Psoas muscle (tissue), 8 donors: ENCODE data around the gene C5AR2. TPM values are rescaled to one million over a fixed set of nuclear protein-coding genes. Genes with fewer than 3 reads are reported as not detected.
A peak's percentile ranks its signal among the peaks of the same experiment; 100 is the strongest.
"Not testable (repeated sequence)": the region's sequence is repeated elsewhere in the genome, so short reads cannot be mapped to it uniquely, and the experiment has no call there.

Source experiments
- ATAC-seq, 4 donors: fragments of 200-7000 bp; cut with Tn5 transposase; one replicate each; pipeline ENCODE4 v1.9.1; 2020; ENCODE audit warnings: moderate library complexity in 3 of 4, mild to moderate bottlenecking in 2 of 4
- DNase-seq, 2 donors: peaks; one replicate each; pipeline ENCODE4 v3.0.0-alpha.2; 2020
- H3K27ac ChIP-seq: fragments of 200-600 bp; one replicate; pipeline ENCODE4 v1.8.0; 2022
- H3K27me3 ChIP-seq, 3 donors: fragments of 200-600 bp in 1 of 3; one replicate each; pipeline versions ENCODE4 v1.6.1 to v1.8.0; 2013 to 2022; ENCODE audit warnings: low read length in 2 of 3, mild to moderate bottlenecking in 2 of 3, moderate library complexity in 1 of 3; ENCODE audit not compliant: insufficient read depth in 3 of 3
- H3K36me3 ChIP-seq, 2 donors: fragments of 200-600 bp in 1 of 2; one replicate each; pipeline versions ENCODE4 v1.6.1 to v1.8.0; 2013 to 2022; ENCODE audit warnings: low read depth in 1 of 2, mild to moderate bottlenecking in 1 of 2, moderate library complexity in 1 of 2; ENCODE audit not compliant: insufficient read depth in 1 of 2
- H3K4me1 ChIP-seq: fragments of 200-600 bp; one replicate; pipeline ENCODE4 v1.8.0; 2022
- H3K4me3 ChIP-seq: fragments of 200-600 bp; one replicate; pipeline ENCODE4 v1.8.0; 2022; ENCODE audit warnings: mild to moderate bottlenecking
- H3K9me3 ChIP-seq: fragments of 200-600 bp; one replicate; pipeline ENCODE4 v1.8.0; 2022
- WGBS, 3 donors: extraction: QIAGEN DNeasy Blood & Tissue Kit; methylation state at CpG; one replicate each; pipeline versions ENCODE4 v1.1.6 to v1.1.7; 2013; 5-methylcytosine and 5-hydroxymethylcytosine counted together
- intact Hi-C, 2 donors: fragments of 100-400 bp; cut with DNase I; formaldehyde crosslinking; loops; one replicate each; pipeline versions ENCODE4 v1.11.0 to v1.14.2; 2022
- long read RNA-seq, 2 donors: library from polyadenylated mRNA; unstranded; transcript quantifications; one replicate each; pipeline ENCODE4 v2.0.0, GENCODE V29; 2021
- polyA plus RNA-seq, 3 donors: library from polyadenylated mRNA; stranded (reverse); fragments of 200-250 nt; gene quantifications; one replicate each; pipeline ENCODE4 v1.2.3, GENCODE V29; 2013
- total RNA-seq, 4 donors: library from RNA; stranded (reverse); fragmentation: NEBNext Ultra II Directional in 2 of 4; extraction: Animal tissue kit (Norgen Biotek cat#: 25700) in 2 of 4; gene quantifications; one replicate each; pipeline versions ENCODE4 v1.2.1 to v1.2.4, GENCODE V29; 2021 to 2023
- TF ChIP-seq, protein P1 (sequence below): fragments of 200-600 bp; IDR thresholded peaks from one replicate; pipeline ENCODE4 v1.8.0; 2022; ENCODE audit warnings: antibody characterized with exemption
- donor health status: healthy with polysubstance abuse.
- donor health status: DM: no; HTN: no; CAD: no; lungs with moderate emphysema.
- donor health status: Bipolar disorder and iron deficiency.
- donor health status: healthy.
- donor health status: DM: yes; HTN: yes; CAD: no.
- donor health status: DM: no; HTN: no; CAD: no.
- donor health status: DM: no; HTN: no; CAD: no.
- donor health status: DM: yes; HTN: yes; CAD: no.

C5AR2 gene
- total RNA-seq (under 1 TPM in 3 of 4 donors, not detected in 1; 0.27 to 0.43 (median 0.37) TPM), polyA plus RNA-seq (under 1 TPM in 2 of 3 donors, not detected in 1; 0.06 to 0.44 TPM)
- long read RNA-seq, donor 1, partial matches to known transcripts = 0 of 2 reads
- long read RNA-seq, donor 1, other reads (novel, unspliced or antisense) = 1 of 2 reads
- long read RNA-seq, donor 2 = 0 reads

DNA sequence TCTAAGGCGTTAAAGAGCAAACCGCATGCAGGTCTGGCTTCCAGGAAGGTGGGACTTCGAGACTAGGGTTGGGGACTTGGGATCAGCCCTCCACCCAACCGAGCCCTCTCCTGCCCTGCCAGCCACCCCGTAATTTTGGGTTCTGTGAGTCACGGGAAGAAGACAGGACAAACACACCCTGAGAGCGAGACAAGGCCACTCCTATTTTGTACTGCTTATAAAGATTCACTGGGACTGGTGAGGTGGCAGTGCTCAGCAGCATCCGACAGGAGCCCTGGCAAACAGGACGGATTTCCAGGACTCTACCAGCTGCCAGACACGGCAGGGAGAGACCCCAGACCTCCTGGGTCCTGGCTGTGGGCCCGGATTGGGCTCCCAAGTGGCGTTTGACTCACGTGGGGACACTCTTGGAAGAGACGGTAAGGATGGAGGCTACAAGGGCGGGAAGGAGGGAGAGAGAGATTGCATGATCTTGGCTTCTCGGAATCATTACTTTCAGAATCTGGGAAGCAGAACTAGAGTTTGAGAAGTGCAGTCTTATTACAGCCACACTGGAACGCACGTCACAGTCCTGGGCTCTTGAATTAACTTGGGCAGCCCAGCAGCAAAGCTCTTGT lies at the start of gene C5AR2:
Gene C5AR2, plus strand, starts transcription at position 245 of the 617 bp plus-strand sequence. CDS start 8,625 bp downstream, outside the sequence.
- Histone ChIP-seq H3K9me3 (no peaks in the 10 kb centered on the region), H3K4me3 (no peak within 1 kb of the TSS), H3K27me3 (peaks cover 0 to 24% (median 3%) of the 10 kb centered on the region in 3 donors), H3K4me1 (no peaks in the 10 kb centered on the region), H3K36me3 (no peaks in the 10 kb centered on the region), H3K27ac (no peak within 1 kb of the TSS)
- TF ChIP-seq, protein P1, sequence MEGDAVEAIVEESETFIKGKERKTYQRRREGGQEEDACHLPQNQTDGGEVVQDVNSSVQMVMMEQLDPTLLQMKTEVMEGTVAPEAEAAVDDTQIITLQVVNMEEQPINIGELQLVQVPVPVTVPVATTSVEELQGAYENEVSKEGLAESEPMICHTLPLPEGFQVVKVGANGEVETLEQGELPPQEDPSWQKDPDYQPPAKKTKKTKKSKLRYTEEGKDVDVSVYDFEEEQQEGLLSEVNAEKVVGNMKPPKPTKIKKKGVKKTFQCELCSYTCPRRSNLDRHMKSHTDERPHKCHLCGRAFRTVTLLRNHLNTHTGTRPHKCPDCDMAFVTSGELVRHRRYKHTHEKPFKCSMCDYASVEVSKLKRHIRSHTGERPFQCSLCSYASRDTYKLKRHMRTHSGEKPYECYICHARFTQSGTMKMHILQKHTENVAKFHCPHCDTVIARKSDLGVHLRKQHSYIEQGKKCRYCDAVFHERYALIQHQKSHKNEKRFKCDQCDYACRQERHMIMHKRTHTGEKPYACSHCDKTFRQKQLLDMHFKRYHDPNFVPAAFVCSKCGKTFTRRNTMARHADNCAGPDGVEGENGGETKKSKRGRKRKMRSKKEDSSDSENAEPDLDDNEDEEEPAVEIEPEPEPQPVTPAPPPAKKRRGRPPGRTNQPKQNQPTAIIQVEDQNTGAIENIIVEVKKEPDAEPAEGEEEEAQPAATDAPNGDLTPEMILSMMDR = no peak
- no peak for ATAC-seq
- intact Hi-C loops = no loop called here
- DNase-seq = peak in 1 of 2 donors; percentile 42
- 35 to 48% (median 42%) methylated on average over 18 of the region's 18 CpGs for WGBS, 3 donors

DNA sequence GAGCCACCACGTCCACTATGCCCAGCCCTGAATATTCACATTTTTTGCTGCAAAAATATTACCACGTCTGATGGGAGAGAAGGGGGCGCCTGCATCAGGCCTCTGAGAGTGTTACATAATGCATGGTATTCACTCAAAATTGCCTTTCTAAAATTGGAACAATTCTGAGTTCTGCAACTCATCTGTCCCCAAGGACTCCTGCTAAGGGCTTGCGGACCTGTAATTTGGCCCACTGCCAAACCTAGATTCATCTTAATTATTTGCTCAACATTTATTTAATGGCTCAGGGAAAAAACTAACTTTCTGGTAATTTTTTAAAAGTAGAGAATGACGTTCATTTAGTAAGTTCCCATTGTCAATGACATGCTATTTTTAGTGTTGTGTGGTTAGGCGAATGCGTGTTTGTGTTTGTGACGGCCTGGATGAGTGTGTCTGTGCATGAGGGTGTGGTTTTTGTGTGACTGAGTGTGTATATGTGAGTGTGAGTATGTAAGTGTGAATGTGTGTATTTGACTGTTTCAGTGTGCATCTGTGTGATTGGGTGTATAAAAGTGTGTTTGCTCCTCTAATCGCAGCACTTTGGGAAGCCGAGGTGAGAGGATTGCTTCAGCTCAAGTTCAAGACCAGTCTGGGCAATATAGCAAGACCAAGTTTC lies 48.4 kb upstream of the C5AR2 start:
- 73 to 79% (median 79%) methylated on average over 10 of the region's 10 CpGs for WGBS, 3 donors
- no peak for DNase-seq
- H3K9me3 ChIP-seq = no peaks in the 10 kb centered on the region
- TF ChIP-seq, protein P1 = no peak
- ATAC-seq = no peak
- H3K36me3 ChIP-seq = no peaks in the 10 kb centered on the region
- H3K27me3 ChIP-seq = no peaks in the 10 kb centered on the region
- H3K4me3 ChIP-seq = no peak overlapping the region
- intact Hi-C loops = no loop called here
- no peaks in the 10 kb centered on the region for H3K4me1 ChIP-seq
- no peak overlapping the region for H3K27ac ChIP-seq

DNA sequence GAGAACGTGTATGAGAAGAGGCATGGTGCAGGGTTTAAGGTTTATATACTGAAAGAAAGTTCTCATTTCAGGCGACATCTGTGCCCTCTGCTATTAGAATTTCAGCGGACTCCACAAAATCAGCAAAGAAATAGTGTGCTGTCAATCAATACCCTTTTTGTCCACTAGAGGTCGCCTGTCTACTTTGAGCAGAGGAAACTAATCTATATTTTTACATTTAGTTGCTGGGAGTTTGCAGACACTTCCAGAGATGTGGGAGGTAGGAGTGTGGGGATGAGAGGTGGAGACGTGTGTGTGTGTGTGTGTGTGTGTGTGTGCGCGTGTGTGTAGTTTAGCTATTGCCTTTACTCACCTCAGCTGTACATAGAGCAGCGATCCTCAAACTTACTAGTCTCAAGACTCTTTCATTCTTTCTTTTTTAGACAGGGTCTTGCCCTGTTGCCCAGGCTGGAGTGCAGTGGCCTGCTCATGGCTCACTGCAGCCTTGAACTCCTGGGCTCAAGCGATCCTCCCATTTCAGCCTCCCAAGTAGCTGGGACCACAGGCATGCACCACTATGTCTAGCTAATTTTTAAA lies 47.6 kb upstream of the C5AR2 start:
- ATAC-seq = peak; percentile 25 to 52 (median 34)

DNA sequence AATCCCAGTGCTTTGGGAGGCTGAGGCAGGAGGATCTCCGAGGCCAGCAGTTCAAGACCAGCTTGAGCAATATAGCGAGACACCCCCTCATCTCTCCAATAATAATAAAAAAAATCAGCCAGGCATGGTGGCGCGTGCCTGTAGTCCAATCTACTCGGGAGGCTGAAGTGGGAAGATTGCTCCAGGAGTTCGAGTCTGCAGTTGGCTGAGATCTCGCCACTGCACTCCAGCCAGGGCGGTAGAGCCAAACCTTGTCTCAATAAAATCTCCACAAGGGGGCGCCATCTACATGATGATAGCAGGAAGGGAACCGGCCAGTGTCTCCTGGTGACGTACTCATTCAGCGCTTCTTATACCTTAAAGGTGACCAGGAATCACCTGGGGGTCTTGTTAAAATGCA lies 35.9 kb upstream of the C5AR2 start:
- WGBS, 3 donors = 28 to 38% (median 35%) methylated on average over 12 of the region's 12 CpGs
- no peak overlapping the region for H3K4me3 ChIP-seq
- no peaks in the 10 kb centered on the region for H3K4me1 ChIP-seq
- H3K27ac ChIP-seq = no peak overlapping the region
- ATAC-seq (peak; percentile 64 to 86 (median 76)), DNase-seq (peak; percentile 49 to 66)
- no peaks in the 10 kb centered on the region for H3K27me3 ChIP-seq
- intact Hi-C loops = loop anchor here in 1 of 2 donors (2.0 to 10.0 kb wide), 2 partner anchors 95 to 129 kb away; no protein-coding TSS in a partner anchor
- no peaks in the 10 kb centered on the region for H3K9me3 ChIP-seq
- no peaks in the 10 kb centered on the region for H3K36me3 ChIP-seq
- TF ChIP-seq, protein P1 = peak; percentile 73

More for the DNA sequence above, 47.6 kb upstream of the C5AR2 start:
- TF ChIP-seq, protein P1 = peak; percentile 81
- Histone ChIP-seq H3K9me3 (no peaks in the 10 kb centered on the region), H3K27me3 (no peaks in the 10 kb centered on the region), H3K36me3 (no peaks in the 10 kb centered on the region), H3K4me1 (no peaks in the 10 kb centered on the region), H3K4me3 (no peak overlapping the region), H3K27ac (no peak overlapping the region)
- 41 to 51% (median 42%) methylated on average over 9 of the region's 9 CpGs for WGBS, 3 donors
- intact Hi-C loops = no loop called here
- DNase-seq = no peak

DNA sequence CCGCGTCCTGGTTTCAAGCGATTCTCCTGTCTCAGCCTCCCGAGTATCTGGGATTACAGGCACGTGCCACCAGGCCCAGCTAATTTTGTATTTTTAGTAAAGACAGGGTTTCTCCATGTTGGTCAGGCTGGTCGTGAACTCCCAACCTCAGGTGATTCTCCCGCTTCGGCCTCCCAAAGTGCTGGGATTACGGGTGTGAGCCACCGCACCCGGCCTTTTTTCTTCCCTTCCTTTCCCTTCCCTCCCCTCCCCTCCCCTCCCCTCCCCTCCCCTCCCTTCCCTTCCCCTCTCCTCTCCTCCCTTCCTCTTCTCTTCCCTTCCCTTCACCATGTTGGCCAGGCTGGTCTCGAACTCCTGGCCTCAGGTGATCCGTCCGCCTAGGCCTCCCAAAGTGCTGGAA lies 31.1 kb upstream of the C5AR2 start:
- ATAC-seq = not testable (repeated sequence)
- intact Hi-C loops = loop anchor here in 1 of 2 donors (10.0 kb wide), 1 partner anchor 84 kb away; no protein-coding TSS in a partner anchor
- WGBS, 3 donors = 88 to 93% (median 90%) methylated on average over 11 to 14 of the region's 14 CpGs

More for the DNA sequence above, 31.1 kb upstream of the C5AR2 start:
- H3K4me1 ChIP-seq, H3K36me3 ChIP-seq, H3K4me3 ChIP-seq, H3K9me3 ChIP-seq, H3K27me3 ChIP-seq, DNase-seq, H3K27ac ChIP-seq: not testable (repeated sequence)
